H1 (cell line): ENCODE measurements around the gene CCDC121. TPM values are rescaled to one million over a fixed set of nuclear protein-coding genes. Genes with fewer than 3 reads are reported as not detected.
A peak's percentile ranks its signal among the peaks of the same experiment; 100 is the strongest.

Experiments used
- ASH2L ChIP-seq: fragments of 200-600, 300-600 bp; sonication (generic); IDR thresholded peaks from one replicate; pipeline ENCODE4 v1.7.1; 2017; ENCODE audit warnings: low read length
- ATF2 ChIP-seq: IDR thresholded peaks from 2 replicates; pipeline ENCODE4 v1.6.1; 2012; ENCODE audit warnings: low read length, inconsistent platforms
- BACH1 ChIP-seq: IDR thresholded peaks from 2 replicates; pipeline ENCODE4 v1.6.1; 2012; ENCODE audit warnings: low read length, improper control_type of control experiment
- BRCA1 ChIP-seq: IDR thresholded peaks from 2 replicates; pipeline ENCODE4 v1.6.1; 2012; ENCODE audit warnings: low read depth, low read length, improper control_type of control experiment
- CREB1 ChIP-seq: IDR thresholded peaks from 2 replicates; pipeline ENCODE4 v1.6.1; 2012; ENCODE audit warnings: inconsistent platforms
- E2F6 ChIP-seq: IDR thresholded peaks from 2 replicates; pipeline ENCODE4 v1.6.1; 2012; ENCODE audit warnings: inconsistent platforms
- HDAC2 ChIP-seq, 2 experiments: fragments of 300-600 bp in 1 of 2; sonication (generic) in 1 of 2; IDR thresholded peaks; 2 replicates each; pipeline ENCODE4 v1.6.1; 2011 to 2012; ENCODE audit warnings: low read depth in 2 of 2, low read length in 2 of 2, mild to moderate bottlenecking in 2 of 2, moderate library complexity in 2 of 2, borderline replicate concordance in 1 of 2, inconsistent platforms in 1 of 2
- POLR2AphosphoS5 ChIP-seq: IDR thresholded peaks from 2 replicates; pipeline ENCODE4 v1.6.1; 2011; ENCODE audit warnings: low read depth, low read length
- POU5F1 ChIP-seq: IDR thresholded peaks from 2 replicates; pipeline ENCODE4 v1.6.1; 2011; ENCODE audit warnings: low read depth, mild to moderate bottlenecking, low read length, moderate library complexity
- SIN3A ChIP-seq, 2 experiments: IDR thresholded peaks in 1 of 2; conservative IDR thresholded peaks in 1 of 2; 2 replicates each; pipeline ENCODE4 v1.6.1; 2011 to 2012; ENCODE audit warnings: low read length in 2 of 2, improper control_type of control experiment in 1 of 2, low read depth in 1 of 2, mild to moderate bottlenecking in 1 of 2
- TAF1 ChIP-seq: IDR thresholded peaks from 2 replicates; pipeline ENCODE4 v1.6.1; 2011; ENCODE audit warnings: mild to moderate bottlenecking, low read depth, low read length
- YY1 ChIP-seq: IDR thresholded peaks from 2 replicates; pipeline ENCODE4 v1.6.1; 2011; ENCODE audit warnings: low read depth, mild to moderate bottlenecking, low read length
- polyA plus RNA-seq, 7 experiments: library from polyadenylated mRNA; depleted of rRNA in 3 of 7; stranded (reverse) in 5 of 7; unstranded in 2 of 7; fragments of >200 nt in 5 of 7; fragments of 200-250 nt in 2 of 7; gene quantifications; 1 replicate in 5 of 7; 2 replicates in 1 of 7; 4 replicates in 1 of 7; pipeline versions ENCODE4 v1.2.1 to v1.2.3, GENCODE V29; 2011 to 2013; ENCODE audit warnings: missing spikeins in 2 of 7, mixed read lengths in 2 of 7
- total RNA-seq: library from RNA; stranded (reverse); fragmentation: NEBNext Ultra II Directional; extraction: Animal tissue kit (Norgen Biotek cat#: 25700); gene quantifications from 2 replicates; pipeline ENCODE4 v1.2.1, GENCODE V29; 2021

The CCDC121 gene
- total and polyA plus RNA-seq, 2 of the 8 experiments (the other 6 are each of a cell fraction or from before 2014, with no cell fraction given), result 0.68 to 1.5 TPM

- TF ChIP-seq E2F6 (peak; percentile 16; the same call in 1 of the 2 replicates), SIN3A (conservative IDR thresholded peaks at IDR 0.05 in 1 of 2, IDR thresholded peaks at IDR 0.05 in 1 of 2; ENCODE audit: low read depth in 1 of 2, low read length in 2 of 2) (peak; percentile 84 to 98; a peak in 3 of 4 replicates), BACH1 (no peak), POLR2AphosphoS5 (peak; percentile 74; the same call in 1 of the 2 replicates), YY1 (peak; percentile 98), POU5F1 (no peak), HDAC2 (IDR thresholded peaks at IDR 0.05; ENCODE audit: borderline replicate concordance in 1 of 2, low read depth in 2 of 2, low read length in 2 of 2) (peak in 1 of 2 experiments; percentile 25; a peak in 2 of 4 replicates), BRCA1 (no peak), ASH2L (peak; percentile 91), CREB1 (peak; percentile 67; the same call in 1 of the 2 replicates), ATF2 (no peak), TAF1 (peak; percentile 98)
Observed at GRCh38 chr2:27628767-27629709, at the start of gene CCDC121, which contains the start of gene GPN1 (continued).
